SK-MEL-5 (cell line): ENCODE results near the gene TESPA1. TPM values are rescaled to one million over a fixed set of nuclear protein-coding genes. Genes with fewer than 3 reads are reported as not detected.
"Not testable (repeated sequence)": the region's sequence is repeated elsewhere in the genome, so short reads cannot be mapped to it uniquely, and the experiment has no call there.

Source experiments
- DNase-seq: peaks from one replicate; pipeline ENCODE4 v3.0.0-alpha.2; 2016; ENCODE audit warnings: low read depth, low spot score
- in situ Hi-C: cut with HindIII; loops from 2 replicates; pipeline ENCODE4 v1.10.0; 2016; ENCODE audit warnings: low sequenced_read_pairs, high pct_unique_total_duplicates, low pct_unique_long_range_greater_than_20kb
- total RNA-seq: library from RNA; depleted of rRNA; stranded (reverse); fragments of >200 nt; shearing (Covaris generic); gene quantifications from 2 replicates; pipeline ENCODE4 v1.2.3, GENCODE V29; 2014

The TESPA1 gene
- total RNA-seq, 1 experiment from 2014 or later, result not detected

DNA sequence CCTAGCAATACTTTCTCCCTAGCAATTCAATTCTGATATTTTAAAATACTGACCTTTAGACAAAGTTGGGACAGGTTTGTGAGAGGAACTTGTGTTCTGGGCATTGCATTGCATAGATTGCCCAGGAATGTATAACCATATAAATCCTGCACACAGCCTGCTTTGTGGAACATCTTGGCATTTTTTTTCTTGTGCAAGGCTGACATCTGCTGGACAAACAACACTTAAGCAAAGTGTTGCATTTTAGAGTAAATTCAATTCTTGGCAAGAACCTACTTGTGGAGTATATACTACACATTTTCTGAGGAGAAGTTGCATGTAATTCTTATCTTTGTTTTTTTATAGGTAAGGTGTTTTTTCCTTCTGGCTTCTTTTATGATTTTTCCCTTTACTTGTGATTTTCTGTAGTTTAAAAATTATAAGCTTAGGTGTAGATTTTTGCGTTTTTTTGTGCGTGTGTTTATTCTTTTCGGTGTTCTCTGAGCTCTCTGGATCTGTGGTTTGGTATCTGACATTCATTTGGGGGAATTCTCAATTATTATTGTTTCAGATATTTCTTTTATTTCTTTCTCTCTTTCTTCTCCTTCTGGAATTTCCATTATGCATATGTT is 26.4 kb downstream of the TESPA1 start:
- in situ Hi-C loops, result loop anchor here (25.0 kb wide), 1 partner anchor 96 kb away; the partner anchor contains the start of gene MUCL1
- peak; percentile 81 for DNase-seq

DNA sequence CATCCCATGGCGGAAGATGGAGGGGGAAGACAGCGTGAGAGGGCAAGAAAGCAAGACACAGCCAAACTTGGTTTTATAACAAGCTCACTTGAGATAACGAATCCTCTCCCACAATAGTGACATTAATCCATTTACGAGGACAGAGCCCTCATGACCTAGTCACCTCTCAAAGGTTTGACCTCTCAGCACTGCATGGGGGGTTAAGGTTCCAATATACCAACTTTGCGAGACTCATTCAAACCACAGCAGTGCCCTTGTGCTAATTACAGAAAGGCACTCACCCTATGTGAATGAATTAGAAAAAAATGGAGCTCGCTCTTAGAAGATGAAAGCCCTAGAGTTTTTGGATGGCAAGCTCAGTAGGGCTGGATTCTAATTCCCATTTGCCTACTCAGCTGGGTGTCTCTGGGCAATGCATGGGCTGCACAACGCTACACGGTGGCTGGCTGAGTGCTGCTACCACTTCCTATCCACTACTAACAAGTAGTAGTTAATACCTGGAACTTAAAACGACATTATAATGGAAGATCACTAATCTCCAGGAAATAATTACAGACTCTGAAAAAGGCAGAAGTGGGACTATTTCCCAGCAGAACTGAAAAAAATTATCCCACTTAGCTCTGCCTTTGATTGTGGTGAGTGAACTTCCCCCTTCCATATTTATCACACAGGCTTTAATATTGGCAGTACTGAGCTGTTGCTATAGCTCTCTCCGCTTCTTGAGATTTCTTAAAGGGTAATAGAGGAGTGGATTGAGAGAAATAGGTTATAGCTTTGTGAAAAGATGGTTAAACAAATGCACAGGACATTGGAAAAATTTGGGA is 27.5 kb downstream of the TESPA1 start:
- in situ Hi-C loops, result loop anchor here (25.0 kb wide), 1 partner anchor 95 kb away; the partner anchor contains the start of gene MUCL1
- no peak for DNase-seq

DNA sequence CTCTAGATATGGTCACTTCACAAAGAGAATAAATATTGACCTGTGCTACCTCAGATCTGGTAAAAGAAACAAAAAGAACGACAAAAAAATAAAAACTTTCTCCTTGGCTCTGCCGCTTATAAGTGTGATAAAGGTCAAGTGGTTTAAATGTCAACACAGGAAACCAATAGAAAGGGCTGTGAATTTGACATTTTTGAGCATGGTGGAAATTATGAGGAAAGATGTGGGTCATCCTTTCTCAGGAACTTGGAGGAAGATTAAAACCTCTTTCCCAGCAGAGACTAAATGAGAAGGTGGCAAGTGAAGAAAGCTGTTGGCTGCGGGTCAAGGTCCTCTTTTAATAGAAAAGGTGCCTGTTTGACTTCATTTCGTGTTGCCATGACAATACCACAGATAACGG is 28.2 kb downstream of the TESPA1 start:
- no peak for DNase-seq
- in situ Hi-C loops, result loop anchor here (25.0 kb wide), 1 partner anchor 94 kb away; the partner anchor contains the start of gene MUCL1

GRCh38 chr12:54954801-54955200 is 29.8 kb downstream of the TESPA1 start:
- in situ Hi-C loops, result loop anchor here (25.0 kb wide), 1 partner anchor 92 kb away; the partner anchor contains the start of gene MUCL1
- DNase-seq, result no peak

- in situ Hi-C loops, result loop anchor here (25.0 kb wide), 1 partner anchor 92 kb away; the partner anchor contains the start of gene MUCL1
- DNase-seq, result no peak
Measured at GRCh38 chr12:54954228-54954627, 30.3 kb downstream of the TESPA1 start.

DNA sequence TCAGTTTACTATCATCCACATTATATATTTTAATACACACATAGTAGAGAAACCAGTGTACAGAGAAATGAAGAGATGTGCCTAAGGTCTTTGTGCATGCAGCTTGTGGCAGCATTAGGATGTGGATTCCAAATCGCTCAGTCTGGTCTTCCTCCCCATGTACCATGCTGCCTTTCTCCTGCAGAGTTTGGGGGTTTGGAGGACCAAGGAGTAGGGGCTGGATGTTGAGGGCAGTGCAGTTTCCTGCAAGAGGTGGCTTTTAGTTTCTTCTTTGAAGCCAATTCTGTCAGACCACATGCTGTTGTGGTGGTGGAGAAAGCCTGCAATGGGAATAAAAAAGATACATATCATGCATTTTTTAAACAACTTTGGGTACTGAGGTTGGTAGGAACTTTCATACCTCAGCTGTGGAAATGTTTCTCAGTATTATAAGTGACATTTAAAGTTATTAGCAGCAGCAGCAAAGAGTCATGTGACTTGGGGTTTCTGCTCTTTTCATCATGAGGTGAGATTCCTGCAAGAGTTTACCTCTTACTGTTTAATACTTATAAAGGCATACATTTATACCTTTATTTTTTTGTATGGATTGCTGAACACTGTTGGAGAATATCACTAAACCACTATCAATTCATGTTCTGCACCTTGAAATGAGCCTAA is 34.4 kb downstream of the TESPA1 start:
- in situ Hi-C loops, result loop anchor here (25.0 kb wide), 1 partner anchor 88 kb away; the partner anchor contains the start of gene MUCL1
- no peak for DNase-seq

DNA sequence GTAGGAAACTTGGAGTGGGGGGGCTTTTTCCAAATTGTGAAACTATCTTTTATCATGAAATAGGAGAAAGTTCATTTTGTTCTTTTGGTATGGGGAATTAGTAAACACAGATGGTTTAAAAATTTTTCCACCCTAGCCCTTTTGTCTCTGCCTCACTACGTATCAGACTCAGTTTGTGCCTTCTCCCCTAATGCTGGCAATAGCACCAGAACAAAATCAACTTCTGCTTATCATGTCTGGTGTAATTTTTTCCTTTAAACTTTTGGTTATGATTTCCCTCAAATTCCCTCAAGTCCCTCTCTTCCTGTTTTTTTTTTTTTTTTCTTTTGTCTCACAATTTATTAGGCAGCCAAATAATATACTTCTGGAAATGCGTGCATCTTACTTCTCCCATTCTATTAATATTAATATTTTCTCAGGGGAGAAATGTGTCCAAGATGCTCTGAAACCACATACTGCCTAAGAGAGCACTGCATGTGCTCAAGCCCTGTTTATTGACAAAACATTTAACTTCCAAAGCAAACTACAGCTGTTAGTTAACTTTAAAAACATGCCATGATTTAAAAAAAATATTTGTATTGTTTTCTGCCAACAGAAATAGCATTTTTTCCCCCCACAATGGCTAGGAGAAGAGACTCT is 35.4 kb downstream of the TESPA1 start:
- in situ Hi-C loops, result no loop called here
- no peak for DNase-seq

- in situ Hi-C loops, result no loop called here
Measured at GRCh38 chr12:54948171-54948570, 36.4 kb downstream of the TESPA1 start.

GRCh38 chr12:54945082-54945481 is 39.5 kb downstream of the TESPA1 start:
- DNase-seq, result no peak
- in situ Hi-C loops, result no loop called here

More at GRCh38 chr12:54948171-54948570, 36.4 kb downstream of the TESPA1 start:
- DNase-seq, result no peak

- in situ Hi-C loops, DNase-seq: not testable (repeated sequence)
Measured at GRCh38 chr12:54943292-54943691, 41.3 kb downstream of the TESPA1 start.

DNA sequence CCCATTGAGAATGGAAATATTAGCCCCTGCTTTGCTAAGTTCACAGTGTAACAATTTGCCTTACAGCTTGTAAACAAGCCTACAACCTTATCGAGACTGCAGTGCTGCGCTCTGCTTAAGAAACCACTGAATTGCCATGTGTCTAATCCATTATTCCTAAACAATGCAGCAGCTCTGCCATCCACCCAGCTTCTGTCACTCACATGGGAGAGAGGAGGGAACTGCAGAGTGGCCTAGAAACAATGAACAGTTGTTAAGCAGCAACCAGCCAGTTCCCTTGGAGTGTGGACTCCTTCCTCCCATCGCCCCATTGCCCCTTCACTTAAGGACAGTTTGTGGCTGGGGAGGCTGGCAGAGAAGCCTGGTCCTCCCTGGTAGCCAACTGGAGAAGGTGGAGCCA is 42.9 kb downstream of the TESPA1 start:
- in situ Hi-C loops, result no loop called here
- DNase-seq, result no peak

DNA sequence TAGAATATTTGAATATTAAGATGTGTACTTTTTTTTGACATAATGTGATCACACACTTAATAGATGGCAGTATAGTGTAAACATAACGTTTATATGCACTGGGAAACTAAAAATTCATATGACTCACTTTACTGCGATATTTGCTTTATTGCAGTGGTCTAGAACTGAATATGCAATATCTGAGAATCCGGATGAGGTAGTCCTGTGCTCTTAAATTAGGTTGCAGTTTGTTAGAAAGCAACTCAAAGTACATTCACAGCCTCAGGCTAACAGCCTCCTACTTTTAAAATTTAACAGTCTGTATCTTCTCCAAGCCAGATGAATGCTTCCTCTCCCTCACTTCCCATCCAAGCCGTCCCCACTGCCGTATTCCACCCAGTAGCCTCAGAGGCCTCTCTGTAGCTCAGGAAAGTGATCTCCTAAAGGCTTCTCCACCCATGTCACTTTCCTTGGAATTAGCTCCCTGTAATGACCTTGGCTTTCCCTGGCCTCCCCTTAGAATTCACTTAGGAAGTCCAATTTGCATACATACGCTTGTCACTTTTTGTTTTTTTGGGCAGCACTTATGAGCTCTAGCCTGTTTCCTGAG is 43.7 kb downstream of the TESPA1 start:
- no peak for DNase-seq
- in situ Hi-C loops, result no loop called here

DNA sequence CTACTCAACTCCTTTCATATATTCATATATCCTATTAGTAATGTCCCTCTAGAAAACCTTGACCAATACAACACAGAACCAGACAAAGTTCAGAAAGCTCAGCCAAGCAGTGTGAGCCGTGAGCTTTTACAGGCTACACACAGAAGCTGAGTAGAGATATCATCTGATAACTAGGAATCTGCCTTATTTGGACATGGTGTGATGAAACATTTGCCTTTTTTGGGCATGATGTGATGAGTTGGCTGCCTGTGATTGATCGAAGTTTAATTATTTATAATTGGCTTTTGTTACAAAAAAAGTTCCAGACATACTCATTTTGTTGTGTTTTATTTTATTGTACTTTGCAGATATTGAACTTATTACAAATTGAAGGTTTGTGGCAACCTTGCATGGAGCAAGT is 46.6 kb downstream of the TESPA1 start:
- in situ Hi-C loops, result no loop called here
- DNase-seq, result no peak

GRCh38 chr12:54937376-54937775 is 47.2 kb downstream of the TESPA1 start:
- no peak for DNase-seq

GRCh38 chr12:54936736-54937135 is 47.8 kb downstream of the TESPA1 start:
- DNase-seq, result no peak
- in situ Hi-C loops, result no loop called here

More at GRCh38 chr12:54937376-54937775, 47.2 kb downstream of the TESPA1 start:
- in situ Hi-C loops, result no loop called here

DNA sequence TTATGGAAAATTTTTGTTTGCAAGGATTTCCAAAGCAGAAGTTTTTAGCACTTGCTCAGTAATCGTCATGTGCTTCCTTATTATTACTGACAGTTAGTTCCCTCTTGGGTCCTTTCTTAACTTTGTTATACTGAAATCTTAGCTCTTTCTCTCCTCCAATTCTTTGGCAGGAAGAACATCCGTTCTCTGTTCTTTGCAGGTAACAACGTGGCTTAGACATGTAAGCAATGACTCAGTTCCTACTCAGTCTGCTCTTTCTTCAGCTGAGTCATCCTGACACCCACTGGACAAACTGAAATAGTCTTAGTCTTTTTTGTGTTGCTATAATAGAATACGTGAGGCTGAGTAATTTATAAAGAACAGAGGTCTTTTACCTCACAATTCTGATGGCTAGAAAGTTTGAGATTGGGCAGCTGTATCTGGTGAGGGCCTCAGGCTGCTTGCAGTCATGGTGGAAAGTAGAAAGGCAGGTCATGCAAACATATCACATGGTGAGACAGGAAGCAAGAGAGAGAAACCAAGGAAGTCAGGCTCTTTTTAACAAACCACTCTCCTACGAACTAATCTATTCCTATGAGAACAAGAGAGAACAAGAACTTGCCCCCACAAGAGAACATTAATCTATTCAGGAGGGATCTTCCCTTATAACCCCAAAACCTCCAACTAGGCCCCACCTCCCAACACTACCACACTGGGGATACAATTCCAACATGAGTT is 49.2 kb downstream of the TESPA1 start:
- in situ Hi-C loops, result no loop called here
- DNase-seq, result peak; percentile 34

GRCh38 chr12:54934419-54934818 is 50.1 kb downstream of the TESPA1 start:
- in situ Hi-C loops, result no loop called here
- DNase-seq, result no peak
